Limb (tissue), 2 donors: ENCODE results near the gene CROCC.

Source experiments
- DNase-seq, 2 donors: peaks; one replicate each; pipeline ENCODE4 v3.0.0-alpha.2; 2016; ENCODE audit errors: extremely low spot score in 2 of 2

Gene CROCC

DNA sequence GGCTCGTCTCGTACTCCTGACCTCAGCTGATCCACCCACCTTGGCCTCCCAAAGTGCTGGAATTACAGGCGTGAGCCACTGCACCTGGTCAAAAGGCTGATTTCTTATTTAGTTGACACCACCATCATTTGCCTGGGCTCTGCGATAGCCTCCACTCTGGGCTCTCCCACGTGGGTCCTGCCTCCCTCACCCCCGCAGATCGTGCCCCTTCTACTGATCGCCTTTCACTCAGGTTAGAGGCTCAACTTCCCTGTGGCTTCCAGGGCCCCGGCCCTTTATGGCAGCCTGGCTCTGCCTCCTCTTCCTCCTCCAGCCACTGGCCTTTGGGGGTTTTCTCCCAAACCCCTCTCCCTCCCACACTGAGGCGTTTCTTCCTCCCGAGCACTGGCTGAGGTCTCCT lies 61.2 kb downstream of the CROCC start:
- DNase-seq = no peak

DNA sequence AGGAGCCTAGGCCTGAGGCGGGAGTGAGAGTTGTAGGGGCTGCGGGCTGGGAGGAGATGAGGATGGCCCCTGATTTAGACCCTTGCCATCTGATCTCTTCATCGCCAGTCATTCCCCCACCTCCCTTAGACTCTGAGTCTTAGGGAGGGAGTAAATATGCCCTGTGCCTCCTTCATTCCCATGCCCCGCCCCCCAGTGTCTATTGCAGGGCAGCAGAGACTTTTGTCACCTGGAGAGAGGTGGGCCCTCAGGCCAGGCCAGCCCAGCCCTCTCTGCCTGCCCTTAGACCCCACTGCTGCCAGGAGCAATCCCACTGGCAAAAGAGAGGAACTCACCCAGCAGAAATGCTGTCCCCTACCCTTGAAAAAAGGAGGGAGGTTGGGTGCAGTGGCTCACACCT lies 61.9 kb downstream of the CROCC start:
- no peak for DNase-seq

DNA sequence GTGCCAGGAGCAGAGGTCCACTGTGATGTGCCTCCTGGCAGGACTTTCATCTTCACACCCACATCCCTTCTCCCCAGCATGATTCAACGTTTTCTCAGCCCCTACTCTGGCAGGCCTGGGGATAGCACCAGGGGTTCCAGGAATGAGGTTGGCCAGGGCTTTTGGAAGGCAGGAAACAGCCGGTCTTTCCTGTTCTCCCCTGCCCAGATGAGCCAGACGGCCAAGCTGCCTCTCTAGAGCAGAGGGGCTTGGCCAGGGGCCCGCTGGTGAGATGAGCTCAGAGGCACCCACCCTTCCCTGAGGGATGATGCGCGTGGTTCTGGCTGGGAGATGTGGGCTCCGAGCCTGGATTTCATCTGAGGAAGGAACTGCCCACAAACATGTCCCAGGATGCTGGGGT lies 63.0 kb downstream of the CROCC start:
- peak in 1 of 2 donors; percentile 66 for DNase-seq

DNA sequence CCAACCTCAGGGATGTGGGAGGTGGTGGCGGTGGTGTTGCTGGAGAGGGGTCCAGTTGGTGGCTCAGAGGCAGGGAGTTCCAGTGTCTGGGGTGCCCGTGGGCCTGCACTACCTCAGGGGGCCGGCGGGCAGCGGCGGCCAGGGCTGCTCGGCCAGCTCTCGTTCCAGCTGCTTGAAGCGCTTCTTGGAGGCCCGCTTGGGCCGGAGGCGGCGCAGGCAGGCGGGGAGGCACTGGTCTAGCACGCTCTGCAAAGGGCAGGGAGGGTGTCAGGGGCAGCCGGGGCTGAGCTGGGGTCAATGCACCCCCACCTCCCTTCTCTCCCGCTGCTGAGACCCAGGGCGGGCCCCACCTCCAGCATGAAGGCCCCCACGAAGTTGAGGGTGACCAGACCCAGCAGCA lies 64.4 kb downstream of the CROCC start:
- no peak for DNase-seq

DNA sequence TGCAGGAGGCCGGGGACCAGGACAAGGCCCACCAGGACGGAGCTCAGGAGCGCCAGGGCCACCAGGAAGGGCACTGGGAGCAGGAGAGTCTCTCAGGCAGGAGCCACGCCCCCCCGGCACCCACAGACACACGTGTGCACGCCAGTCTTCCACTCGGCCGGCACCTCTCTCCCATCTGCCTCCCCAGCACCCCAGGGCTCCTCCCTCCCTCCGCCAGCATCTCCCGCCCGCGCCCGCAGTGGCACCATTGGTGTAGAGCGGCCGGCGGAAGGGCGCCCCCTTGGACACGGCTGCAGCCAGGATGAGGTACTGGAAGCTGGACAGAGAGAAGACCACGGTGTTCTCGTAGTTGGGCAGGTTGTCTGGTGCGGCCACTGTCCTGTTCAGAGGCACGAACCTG lies 64.8 kb downstream of the CROCC start:
- DNase-seq = no peak

DNA sequence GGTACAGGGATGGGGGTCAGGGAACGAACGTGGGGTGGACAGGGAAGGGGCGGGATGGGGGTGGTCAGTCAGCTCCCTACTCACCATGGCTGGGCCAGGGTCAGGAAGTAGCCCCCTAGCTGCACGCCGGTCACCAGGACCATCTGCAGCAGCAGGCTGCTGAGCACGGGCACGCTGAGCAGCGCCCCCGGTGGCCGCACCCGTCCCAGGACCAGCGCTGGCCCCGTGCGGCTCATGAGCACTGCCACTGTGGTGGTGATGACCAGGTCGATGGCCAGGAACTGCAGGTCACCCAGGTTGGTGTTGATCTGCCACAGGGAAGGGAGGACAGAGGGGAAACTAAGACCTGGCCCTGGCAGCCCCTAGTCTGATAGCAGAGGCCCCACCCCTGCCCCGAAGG lies 65.2 kb downstream of the CROCC start:
- DNase-seq = no peak

DNA sequence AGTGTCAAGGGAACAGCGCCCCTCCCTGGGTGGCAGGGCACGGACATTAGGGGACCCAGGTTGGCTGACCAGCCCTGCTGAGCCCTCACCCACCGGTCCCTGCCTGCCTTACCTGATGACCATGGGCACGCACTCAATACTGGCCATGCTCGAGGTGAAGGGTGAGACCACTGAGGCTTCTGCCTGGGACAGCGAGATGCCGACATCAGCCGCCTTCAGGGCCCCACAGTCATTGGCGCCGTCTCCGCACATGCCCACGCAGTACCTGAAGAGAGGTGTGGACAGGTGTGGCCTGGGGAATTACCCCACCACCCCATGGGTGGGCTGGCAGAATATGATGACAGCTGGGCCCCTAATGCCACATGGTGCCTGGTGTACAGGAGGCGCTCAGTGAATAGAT lies 66.5 kb downstream of the CROCC start:
- no peak for DNase-seq

DNA sequence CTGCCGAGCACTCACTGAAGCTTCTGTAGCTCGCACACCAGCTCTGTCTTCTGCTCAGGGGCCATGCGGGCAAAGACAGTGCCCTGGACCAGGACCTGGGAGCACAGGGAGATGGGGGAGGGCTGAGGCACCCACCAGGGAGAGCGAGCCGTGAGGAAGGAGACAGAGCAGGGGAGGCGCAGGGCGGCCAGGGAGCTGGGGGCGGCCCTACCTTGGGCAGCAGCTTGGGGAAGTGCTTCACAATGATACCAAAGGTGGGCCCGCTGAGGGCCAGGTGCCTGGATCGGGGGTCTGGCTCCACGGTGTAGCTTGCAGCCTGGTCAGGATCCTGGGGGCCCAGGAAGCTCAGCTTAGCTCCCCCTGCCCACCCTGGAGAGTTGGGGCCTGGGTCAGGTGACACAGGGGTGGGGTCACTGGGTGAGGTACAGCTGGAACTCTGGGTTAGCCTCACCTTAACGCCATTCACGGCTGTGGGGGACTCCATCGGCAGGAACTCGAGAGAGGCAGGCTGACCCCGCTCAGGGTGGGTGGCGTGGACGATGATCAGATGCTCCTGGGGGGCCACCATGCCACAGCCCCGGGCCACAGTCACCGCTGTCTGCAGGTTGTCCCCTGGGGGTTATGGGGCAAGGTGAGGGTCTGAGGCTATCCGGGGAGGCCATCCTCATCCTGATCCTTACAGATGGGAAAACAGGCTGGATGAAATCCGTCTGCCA lies 68.1 kb downstream of the CROCC start:
- no peak for DNase-seq

DNA sequence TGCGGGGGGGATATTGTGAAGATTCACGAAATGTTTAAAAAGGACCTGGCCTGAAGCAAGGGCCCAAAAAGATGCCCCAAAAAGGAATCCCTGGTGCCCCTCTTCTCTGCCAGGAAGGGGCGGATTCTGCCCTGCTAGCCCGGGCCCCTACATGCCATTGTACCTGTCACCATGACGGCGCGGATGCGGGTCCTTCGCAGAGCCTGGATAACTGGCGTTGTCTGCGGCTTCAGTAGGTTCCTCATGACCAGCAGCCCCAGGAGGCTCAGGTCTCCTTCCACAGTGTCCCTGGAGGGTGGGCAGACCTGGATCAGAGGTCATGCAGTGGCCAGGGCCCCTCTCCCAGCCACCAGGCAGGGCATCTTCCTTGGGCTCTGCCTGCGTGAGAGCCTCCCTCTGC lies 69.8 kb downstream of the CROCC start:
- DNase-seq = no peak

DNA sequence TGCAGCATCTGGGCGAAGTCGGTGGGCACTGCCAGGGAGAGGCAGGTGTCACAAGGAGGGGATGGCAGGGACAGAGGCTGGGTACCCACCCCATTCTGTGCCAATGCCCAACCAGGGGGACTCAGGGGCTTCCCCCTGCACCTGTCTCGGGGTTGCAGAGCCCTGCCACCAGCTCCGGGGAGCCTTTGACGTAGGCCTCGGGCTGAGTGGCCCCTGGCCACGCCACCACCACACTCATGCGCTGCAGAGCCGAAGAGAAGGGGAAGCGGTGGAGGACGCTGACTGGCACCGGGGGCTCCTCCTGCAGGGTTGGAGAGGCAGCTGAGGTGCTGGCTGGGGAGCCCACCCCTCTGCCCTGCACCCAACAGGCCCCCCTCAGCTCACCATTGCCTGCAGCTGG lies 70.4 kb downstream of the CROCC start:
- no peak for DNase-seq

DNA sequence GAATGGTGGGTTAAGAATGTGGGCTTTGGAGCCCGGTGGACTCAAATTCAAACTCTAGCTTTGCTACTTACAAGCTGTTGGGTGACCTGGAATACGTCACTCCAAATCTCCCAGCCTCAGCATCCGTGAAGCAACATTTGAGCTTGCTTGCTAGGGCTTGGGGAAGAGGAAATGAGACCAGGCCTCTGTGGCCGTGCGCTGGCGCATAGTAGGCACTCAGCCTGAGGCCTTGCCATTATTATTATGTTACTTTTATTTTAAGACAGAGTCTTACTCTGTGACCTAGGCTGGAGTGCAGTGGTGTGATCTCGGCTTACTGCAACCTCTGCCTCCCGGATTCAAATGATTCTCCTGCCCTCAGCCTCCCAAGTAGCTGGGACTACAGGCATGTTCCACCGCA lies 70.9 kb downstream of the CROCC start:
- no peak for DNase-seq

DNA sequence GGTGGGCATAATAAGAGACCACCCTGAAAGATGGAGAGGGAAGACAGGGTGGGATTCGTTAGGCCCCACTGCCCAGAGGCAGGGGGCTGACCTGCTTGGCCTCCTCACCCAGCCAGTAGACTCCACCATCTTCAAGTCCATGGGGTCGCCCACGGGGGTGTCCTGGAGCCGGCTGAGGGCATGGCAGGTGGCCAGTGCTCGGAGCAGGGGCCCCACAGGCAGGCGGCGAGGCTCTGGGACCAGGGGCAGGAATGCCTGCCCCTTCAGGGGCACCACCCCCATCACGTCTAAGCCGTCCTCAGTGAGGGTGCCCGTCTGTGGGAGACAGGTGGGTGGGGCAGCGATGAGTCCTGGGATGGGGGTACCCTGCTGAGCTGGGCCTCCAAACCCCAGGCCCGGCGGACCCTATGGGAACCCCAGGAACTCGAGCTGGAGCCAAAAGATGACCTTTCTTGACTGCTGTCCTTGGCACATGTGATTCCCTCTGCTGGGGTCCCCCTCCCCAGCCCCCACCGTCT lies 71.8 kb downstream of the CROCC start:
- DNase-seq = no peak

DNA sequence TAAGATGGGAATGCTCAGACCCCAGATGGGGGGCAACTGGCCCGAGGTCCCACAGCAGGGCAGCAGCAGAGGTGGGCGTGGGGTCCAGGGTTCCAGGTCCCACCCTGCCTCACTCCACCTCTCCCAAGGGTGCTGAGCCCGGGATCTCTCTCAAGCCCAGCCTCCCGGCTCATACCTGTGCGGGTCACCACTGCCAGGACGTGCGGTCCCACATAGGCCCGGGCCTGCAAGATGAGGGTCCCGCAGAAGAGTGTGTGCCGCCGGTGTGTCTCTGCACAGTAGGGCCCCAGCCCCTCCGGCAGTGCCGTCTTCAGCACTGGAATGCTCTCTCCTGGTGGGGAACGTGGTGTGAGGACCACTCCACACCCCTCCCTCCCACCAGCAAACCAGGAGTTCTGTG lies 75.1 kb downstream of the CROCC start:
- DNase-seq = no peak

DNA sequence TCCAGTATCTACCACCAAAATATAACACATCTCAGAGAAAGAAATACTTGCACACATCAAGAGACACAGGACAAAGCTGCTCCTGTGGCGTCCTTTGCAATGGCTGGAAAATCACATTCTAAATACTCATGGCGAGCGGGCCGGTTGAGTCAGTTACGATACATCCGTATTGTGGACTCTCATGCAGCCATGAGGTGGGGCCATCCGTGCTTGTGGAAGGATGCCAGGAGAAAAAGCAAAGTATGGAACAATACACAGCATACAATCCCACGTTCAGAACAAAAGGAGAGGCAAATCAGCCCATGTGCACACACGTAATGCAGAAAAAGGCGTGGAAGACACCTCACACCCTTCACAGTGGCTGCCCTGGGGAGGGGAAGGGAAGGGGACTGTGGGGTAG lies 76.9 kb downstream of the CROCC start:
- DNase-seq = no peak

DNA sequence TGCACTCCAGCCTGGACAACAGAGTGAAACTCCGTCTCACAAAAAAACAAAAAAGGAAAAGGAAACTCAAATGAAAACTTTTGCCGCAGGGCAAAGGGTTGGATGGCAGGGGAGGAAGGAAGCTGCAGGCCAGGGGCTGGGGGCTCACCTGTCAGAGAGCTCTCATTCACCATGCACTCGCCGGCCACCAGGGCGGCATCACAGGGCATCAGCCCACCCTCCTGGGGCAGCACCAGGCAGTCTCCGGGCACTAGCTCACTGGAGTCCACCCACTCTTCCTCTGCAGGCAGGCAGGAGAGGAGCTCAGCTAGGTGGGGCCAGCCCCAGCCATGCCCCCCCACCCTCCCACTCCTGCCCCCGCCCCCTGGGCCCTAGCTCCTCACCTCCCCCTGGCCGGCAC lies 78.1 kb downstream of the CROCC start:
- DNase-seq = no peak

DNA sequence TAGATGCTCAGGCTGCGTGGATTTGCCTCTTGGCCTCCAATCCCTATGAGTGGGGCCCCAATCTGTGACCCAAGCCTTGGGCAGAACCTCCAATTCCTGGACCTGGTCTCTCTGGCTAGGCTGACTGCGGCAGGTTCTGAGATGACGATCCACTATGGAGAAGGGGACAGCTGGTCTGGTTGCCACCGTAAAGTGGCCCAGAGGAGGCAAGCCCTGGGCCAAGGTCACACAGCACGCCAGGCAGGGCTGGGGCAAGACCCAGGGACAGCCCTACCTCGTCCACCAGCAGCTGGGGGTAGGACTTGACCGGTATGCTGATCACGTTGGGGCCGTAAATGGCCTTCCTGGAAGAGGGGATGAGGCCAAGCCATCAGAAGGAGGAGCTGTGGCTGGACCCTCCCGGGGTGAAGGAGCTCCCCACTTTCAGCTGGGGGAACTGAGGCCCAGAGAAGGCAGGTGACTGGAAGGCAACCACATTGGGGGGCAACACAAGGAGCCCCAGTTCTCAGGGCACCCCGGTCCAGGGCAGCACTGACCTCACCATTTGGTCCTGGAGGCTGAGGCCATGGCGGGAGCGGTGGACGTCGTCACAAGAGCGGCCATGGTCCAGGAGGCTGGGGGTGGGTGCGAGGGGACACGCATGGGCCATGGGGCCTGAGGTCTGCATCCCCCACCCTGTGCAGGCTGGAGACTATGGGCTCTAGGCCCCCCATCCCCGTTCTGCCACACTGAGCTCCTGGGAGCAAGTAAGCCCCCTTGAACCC lies 80.2 kb downstream of the CROCC start:
- DNase-seq = no peak

DNA sequence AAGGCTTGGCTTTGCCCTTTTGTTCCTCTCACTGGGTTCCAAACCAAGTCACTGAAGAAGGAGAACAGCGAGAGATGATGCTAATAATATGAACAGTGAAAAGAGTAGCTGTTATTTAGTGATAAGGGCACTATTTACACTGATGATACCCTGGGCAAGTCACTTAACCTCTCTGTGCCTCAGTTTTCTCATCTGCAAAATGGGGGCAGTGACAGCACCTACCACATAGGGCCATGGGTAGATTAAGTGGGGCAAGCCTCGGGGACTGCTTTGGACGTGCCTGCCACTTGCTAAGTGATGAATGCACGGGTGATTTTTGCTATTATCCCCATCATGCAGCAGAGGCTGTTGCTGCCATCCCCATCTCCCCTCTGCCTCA lies 80.8 kb downstream of the CROCC start:
- no peak for DNase-seq

DNA sequence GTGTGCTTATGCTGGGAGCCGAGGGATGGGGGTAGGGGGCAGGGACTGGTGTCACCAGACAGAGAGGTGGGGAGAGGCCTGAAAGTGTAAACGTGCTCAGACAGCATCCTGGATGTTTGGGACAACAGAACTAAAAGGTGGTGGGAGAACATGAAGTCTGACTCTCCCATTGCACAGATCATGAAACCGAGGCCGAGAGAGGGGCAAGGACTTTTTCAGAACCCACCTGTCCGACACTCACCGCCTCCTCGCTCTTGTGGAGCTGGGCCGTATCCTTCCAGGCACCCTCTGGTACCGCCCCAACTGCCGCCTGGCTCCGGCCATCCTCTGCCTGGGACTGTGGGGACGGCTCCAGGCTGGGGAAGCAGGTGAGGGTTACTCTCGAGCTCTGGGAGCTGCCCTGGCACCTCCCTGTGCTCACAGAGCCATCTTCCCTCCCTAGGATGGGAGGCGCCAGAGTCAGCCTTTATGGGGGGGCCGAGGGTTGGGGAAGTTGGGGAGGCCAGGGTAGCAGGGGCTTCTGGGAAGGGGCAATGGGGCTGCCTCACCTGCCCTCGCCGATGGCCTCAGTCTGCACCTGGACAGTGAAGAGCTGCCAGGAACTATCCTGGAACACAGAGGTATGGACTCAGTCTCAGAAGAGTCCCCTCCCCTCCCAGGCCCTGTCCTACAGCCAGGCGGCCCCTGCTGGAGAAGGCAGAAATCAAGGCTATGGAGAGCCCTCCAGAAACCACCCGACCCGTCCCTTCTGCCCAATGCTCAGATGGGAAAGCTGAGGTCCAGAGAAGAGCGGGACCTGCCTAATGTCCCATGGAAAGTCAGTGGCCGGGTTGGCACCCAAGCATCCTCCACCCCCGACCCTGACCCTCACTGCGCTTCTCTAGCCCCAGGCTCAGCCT lies 83.0 kb downstream of the CROCC start:
- no peak for DNase-seq

DNA sequence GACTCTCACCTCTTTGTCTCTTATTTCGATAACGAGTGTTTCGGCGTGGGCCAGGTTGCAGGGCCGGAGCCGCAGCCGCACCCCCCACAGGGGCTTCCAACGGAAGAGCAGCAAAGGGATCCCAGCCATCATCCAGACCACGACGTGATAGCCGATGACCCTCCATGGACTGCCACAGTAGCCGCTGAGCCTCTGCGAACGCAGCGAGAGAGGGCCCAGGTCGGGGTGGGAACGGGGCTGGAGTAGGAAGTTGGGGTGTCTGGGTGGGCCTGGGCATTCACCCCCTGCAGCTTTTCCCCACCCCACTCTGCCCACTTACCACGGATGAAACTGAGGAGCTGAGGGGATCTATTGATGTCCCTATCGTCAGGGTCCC lies 83.6 kb downstream of the CROCC start:
- DNase-seq = no peak

DNA sequence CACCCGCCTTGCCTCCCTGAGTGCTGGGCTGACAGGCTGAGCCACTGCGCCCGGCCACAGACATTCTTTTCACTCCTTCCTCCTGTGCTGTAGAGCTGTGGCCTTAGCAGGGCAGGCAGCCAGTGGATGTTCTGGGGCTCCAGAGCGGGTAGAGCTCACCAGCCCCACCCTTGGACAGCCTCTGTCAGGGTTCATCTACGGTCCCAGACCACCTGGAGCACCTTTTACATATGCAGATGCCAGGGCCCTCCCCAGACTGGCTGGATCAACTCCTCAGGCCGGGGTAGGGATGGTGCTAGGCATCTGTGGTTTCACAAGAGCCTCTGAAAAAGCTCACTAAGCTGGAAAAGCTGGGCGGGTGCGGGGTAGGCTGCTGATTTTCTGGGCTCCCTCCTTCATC lies 85.4 kb downstream of the CROCC start:
- DNase-seq = no peak

DNA sequence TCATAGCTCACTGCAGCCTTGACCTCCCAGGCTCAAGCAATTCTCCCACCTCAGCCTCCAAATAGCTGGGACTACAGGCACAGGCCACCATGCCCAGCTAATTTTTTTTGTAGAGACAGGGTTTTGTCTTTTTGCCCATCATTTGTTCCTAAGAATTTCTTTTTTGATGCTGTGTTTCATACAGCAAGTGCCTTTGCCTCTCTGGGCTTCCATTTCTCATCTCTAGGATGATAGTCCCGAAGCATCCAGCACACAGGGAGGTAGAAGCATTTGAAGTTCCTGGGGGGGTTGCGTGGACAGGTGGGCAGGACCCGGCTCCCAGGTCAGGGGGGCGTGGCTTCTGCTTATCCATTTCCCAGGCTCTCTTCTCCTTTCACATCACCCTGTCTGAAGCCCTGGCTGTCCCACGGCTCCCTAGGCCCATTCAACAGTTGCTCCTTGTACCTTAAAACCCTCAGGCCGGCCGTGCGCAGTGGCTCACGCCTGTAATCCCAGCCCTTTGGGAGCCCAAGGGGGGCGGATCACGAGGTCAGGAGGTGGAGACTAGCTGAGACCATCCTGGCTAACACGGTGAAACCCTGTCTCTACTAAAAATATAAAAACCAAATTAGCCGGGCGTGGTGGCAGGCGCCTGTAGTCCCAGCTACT lies 86.6 kb downstream of the CROCC start:
- no peak for DNase-seq

DNA sequence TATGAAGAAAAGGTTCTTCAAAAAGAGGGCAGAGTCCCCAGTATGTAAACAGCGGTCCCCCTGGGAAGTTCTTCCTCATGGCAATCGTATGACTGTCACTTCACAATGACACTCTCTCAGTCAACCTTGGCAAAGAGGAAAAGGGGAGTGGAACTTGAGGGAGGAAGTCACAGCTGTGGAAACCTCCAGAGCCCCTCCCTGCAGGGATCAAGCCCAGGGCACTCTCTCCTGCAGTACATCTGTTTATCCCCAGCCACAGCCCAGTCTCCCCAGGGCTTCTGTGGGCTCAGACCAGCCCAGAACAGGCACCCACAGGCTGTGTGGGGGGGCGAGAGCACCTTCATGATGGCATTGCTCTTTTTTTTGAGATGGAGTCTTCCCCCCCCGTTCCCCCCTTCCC lies 88.0 kb downstream of the CROCC start:
- DNase-seq = no peak
